ENCODE results near the gene RNLS.

The RNLS gene

GRCh38 chr10:88546497-88546896 is 36.6 kb downstream of the RNLS start:
- DNase-seq: no peak

DNA sequence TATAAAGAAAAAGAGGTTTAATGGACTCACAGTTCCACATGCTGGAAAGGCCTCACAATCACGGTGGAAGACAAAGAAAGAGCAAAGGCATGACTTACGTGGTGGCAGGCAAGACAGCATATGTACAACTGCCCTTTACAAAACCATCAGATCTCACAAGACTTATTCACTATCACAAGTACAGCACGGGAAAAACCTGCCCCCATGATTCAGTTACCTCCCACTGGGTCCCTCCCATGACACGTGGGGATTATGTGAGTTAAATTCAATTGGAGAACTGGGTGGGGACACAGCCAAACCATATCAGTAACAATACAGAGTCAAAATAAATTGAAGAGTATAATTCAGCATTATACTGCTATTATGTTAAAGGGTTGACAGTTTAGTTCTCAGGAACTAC is 37.8 kb downstream of the RNLS start:
- DNase-seq: no peak

DNA sequence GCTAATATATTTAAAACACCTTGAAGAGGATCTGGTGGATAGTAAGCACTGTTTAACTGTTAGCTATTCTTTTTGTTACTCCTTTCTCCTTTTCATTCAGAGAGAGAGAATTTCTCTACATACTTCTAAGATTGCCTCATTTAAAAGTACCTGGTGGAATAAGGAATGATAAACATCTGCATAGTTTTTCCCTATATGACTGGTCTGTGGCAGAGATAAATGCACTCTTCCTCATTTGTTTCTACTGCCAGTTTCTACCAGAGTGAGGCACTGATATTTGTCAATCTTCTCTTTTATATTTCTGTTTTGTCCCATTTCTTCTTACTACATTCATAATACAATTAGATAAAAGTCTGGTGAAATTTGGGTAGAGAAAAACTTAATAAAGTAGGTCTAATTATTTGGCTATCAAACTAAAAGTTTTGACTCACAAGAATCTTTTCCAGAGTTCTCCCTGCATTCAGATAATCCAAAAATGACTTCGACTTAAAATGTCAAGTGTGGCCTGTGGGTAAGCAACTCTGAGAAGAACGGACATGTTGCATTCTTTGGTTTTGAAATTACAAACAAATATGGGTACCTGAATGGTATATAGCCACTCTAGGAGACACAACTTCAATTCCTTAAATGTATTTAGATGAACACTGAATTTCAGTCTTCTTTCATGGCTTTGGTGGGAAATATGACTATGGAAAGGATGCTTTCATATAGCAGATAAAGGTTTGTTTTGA is 38.8 kb downstream of the RNLS start:
- DNase-seq: no peak

DNA sequence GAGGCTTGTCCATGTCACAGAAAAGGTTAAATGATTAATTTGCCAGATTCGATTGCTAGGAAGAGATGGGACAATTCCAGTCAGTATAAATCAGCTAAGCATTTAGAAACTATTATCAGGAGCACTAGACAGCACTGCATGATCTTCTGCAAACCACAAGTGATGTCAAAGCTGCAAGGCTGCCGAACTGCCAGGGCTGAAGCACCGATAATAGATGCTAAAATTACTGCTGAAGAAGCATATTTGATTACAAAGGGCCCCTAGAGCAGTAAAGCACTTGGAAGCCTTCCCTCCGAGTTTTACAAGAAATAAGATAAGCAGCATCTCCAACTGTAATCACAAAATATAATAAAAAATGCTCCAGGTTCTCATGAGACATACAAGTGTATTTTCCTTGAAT is 40.6 kb downstream of the RNLS start:
- no peak for DNase-seq

DNA sequence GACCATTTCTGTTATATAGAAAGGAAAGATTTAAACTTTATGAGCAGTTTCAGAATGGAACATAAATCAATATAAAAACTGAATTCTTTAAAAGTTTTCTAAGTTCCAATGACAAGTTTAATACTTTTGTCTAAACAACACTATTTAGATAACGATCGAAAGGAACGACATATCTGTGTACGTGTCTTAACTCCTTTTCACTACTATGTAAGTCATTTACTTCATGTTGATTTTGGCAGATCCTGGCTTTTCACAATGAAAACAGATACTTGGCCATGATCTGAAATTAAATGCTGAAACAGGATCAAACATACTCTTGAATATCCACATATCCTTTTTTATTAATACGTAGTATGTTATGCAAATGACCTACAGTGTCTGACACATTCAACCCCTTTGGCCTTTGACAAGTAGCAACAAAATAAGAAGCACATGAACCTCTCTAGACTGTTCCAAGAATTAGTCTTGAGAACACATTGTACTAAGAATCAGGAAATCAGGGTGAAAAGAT is 41.9 kb downstream of the RNLS start:
- DNase-seq: no peak

- DNase-seq: no peak
These were observed 42.8 kb downstream of the RNLS start for GRCh38 chr10:88540351-88540750.

GRCh38 chr10:88538048-88538447 is 45.1 kb downstream of the RNLS start:
- DNase-seq: no peak

- DNase-seq: no peak
These were observed 45.8 kb downstream of the RNLS start for GRCh38 chr10:88537322-88537721.

- DNase-seq: no peak
These were observed 46.7 kb downstream of the RNLS start for GRCh38 chr10:88536437-88536836.

- no peak for DNase-seq
These were observed 48.9 kb downstream of the RNLS start for GRCh38 chr10:88534072-88534665.

DNA sequence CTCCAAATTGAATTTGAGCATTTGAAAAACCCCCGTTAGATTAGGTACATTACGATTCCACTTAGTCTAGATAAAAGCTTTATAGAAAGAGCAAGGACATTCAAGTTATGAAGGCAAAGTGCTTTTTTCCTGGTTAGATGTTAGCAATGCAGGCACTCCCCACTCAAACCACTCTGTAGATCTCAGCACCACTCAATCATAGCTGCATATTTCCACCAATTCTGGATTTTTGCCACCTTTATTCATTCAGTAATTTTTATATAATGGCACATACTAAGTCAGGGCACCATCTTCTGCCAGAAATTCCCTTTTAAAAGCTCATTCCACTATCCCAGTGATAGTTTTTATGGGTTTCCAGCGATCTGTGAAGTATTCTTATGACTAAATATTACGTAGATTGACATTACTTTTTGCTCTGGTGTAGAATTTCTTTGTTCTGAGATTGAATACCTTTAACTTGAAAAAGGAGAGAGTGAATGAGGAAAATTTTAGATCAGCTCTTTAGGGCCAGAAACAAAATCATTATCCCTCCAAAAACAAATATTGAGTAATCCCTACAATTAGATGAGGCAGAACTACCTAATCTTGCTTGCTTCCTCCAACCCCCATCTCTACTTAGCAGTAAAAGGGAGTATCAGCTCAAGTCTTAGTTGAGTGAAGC is 51.6 kb downstream of the RNLS start:
- DNase-seq: no peak

GRCh38 chr10:88530629-88531391 is 52.3 kb downstream of the RNLS start:
- DNase-seq: no peak

DNA sequence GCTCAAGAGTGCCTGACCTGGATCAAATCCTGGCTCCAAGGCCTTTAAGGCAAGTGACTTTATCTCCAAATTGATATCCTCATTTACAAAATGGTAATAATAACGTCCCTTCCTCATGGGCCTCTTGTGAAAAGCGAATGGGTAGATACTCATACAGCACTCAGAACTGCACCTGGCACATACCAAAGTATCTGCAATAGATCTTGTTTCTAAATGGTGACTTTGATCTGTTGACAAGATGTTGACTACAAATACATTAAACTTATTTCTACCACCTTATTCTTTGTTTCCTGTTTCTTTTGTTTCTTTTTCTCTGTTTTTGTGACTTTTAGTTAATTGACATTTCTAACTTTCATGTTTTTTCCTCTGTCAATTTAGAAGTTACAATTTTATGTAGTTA is 53.0 kb downstream of the RNLS start:
- DNase-seq: no peak

DNA sequence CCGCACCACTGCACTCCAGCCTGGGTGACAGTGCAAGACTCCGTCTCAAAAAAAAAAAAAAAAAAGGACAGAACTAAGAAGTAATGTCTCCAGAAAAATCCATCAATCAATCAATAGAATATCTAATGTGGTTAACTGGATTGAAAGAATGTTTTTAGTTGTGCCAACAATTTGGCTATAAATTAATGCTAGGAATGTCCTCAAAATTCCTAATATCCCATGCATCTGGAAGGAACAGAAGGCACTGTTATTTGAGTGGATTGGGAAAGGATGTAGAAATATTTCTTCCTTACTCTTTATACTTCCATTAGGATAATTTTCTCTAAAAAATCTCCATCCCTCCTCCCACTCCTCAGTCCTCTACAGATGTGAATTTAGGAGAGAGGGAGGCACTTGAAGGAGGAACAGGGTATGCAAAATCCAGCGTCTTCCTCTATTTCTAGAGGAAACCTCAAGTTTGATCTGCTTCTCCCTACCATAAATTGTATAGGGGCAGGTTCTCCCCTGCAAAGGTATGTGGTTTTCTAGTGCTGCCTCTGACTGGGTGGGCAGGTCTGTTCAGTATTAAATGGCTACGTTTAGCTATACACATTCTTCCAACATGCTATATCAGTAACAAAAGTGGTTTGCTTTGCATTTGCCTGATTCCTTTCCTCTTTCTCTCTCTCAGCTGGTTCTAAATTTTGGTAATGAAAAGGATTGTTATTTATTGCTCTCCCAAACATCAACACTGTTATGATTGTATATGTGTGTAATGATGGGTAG is 54.1 kb downstream of the RNLS start:
- no peak for DNase-seq

GRCh38 chr10:88528201-88528600 is 54.9 kb downstream of the RNLS start:
- no peak for DNase-seq

DNA sequence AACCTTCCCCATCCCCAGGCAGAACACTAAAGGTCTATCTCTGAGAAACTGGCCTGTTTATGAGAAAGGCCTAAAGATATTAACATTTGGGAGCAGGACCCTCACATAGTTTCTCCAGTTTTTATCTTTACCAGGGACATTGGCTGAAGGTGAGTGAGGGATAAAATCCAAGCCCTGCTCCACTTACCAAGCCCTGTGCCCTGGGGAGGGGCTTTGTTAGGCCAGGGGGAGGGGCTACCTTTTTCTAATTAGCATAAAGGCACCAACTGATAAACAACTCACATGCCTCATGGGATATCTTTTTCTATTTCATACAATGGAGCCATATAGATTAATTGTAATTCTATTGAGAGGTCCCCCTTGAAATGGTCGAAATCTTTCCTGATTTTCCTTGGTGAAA is 55.9 kb downstream of the RNLS start:
- DNase-seq: no peak

DNA sequence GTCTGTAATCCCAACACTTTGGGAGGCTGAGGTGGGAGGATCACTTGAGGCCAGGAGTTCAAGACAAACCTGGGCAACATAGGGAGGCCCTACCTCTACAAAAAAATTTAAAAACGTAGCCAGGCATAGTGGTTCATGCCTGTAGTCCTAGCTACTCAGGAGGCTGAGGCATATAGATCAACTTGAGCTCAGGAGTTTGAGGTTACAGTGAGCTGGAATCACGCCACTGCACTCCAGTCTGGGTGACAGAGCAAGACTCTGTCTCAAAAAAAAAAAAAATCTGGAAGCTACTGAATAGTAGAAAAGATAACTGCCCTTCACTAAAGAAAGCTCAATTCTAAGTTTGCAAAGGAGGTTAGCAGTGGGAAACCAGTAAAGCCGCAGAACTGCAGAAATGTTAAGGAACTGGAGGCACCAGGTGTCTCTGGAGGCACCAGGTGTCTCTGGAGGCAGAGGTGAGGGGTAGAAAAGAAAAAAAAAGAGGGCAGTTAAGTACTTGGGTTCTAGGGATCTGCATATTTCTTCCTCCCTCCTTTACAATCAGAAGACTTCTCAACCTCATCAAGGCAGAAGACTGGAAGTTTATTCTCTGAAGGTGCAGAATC is 56.5 kb downstream of the RNLS start:
- no peak for DNase-seq

DNA sequence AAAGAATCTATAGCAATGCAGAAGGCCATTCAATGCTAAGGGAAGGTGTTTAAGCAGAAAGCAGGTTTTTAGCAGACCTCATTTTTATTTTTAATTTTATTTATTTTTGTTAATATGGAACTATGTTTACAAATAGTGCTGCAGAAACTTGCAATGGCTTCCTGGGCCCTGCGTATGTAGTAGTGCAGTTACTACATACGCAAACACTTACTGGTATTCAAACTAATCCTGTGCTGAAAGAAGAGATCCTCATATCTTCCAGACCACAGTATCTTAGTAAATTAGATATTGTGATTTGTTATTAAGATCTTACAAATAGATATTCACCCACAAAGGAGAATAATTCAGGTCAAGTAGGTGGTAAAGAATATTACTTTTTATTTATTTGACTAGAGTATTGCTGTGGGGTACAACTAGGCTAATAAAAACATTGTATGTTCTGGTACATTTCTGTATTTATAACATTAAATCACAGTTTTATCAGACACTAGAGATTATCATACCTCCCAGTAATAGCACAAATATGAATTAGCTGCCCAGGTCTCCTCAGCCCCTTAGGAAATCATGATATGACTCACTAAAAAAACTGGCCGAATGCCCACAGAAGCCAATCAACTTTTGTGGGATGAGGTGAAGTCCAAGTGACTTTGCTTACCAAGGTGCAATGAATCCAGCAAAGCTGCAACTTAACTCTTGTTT is 57.6 kb downstream of the RNLS start:
- DNase-seq: no peak

GRCh38 chr10:88523739-88524400 is 59.2 kb downstream of the RNLS start:
- no peak for DNase-seq

DNA sequence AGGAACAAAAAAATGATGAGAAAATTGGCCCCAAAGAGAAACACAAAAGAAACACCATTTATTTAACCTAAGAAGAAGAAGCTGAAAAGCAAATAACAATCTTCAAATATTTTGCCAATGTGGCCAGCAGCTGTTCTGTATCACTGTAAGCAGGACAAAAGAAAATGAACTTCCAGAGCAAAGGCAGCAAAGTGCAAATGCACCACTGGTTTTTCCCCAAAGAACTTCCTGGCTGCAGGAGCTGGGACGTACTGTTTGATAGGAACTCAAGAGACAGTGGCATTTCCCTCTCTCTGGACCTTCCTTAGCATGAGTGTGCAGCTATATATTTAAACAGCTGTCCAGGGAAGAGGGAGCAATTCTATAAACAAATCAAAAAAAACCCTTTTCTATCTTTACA is 60.4 kb downstream of the RNLS start:
- no peak for DNase-seq

GRCh38 chr10:88521791-88522190 is 61.3 kb downstream of the RNLS start:
- no peak for DNase-seq

Measured in NCI-H2029 (cell line).